WTC11 (cell line): ENCODE measurements around the gene C11orf71. TPM values are rescaled to one million over a fixed set of nuclear protein-coding genes. Genes with fewer than 3 reads are reported as not detected.

Experiments
- ATAC-seq: fragments of 200-7000 bp; cut with Tn5 transposase; 2 replicates; pipeline ENCODE4 v1.10.0; 2021; ENCODE audit warnings: mild to moderate bottlenecking, moderate library complexity
- CTCF ChIA-PET: fragments of 300-600 bp; sonication (Branson Sonifier 250); formaldehyde crosslinking; loops from one replicate; lab custom pipeline; 2021; ENCODE audit warnings: antibody characterized with exemption; lab: Charles Lee
- POLR2A ChIA-PET: fragments of 350-600 bp; sonication (Branson Sonifier 250); formaldehyde crosslinking; loops from one replicate; lab custom pipeline; 2021; ENCODE audit warnings: antibody characterized with exemption; lab: Charles Lee
- DNase-seq: peaks from one replicate; pipeline ENCODE4 v3.0.0; 2021; ENCODE audit warnings: low spot score
- H3K27ac Mint-ChIP-seq: 2 replicates; pipeline ENCODE4 v1.8.0; 2021; ENCODE audit warnings: mixed read lengths
- H3K27me3 Mint-ChIP-seq: 2 replicates; pipeline ENCODE4 v1.8.0; 2021; ENCODE audit warnings: low read depth, mild to moderate bottlenecking, moderate library complexity, mixed read lengths
- H3K36me3 Mint-ChIP-seq: 2 replicates; pipeline ENCODE4 v1.8.0; 2021; ENCODE audit warnings: mixed read lengths
- H3K4me1 Mint-ChIP-seq: 2 replicates; pipeline ENCODE4 v1.8.0; 2022; ENCODE audit warnings: mixed read lengths
- H3K4me3 Mint-ChIP-seq: 2 replicates; pipeline ENCODE4 v1.8.0; 2021; ENCODE audit warnings: mild to moderate bottlenecking, moderate library complexity, mixed read lengths
- H3K9me3 Mint-ChIP-seq: 2 replicates; pipeline ENCODE4 v1.8.0; 2021; ENCODE audit warnings: mixed read lengths
- ATF1 ChIP-seq: sonication (generic); formaldehyde crosslinking; IDR thresholded peaks from 2 replicates; pipeline ENCODE4 v1.8.1; 2023; ENCODE audit warnings: mild to moderate bottlenecking, moderate library complexity, missing genetic modification reagents
- E2F1 ChIP-seq: sonication (generic); formaldehyde crosslinking; IDR thresholded peaks from 2 replicates; pipeline ENCODE4 v1.8.0; 2022; ENCODE audit warnings: mild to moderate bottlenecking, missing genetic modification reagents
- EMX1 ChIP-seq: fragments of 250-450 bp; sonication (Bioruptor Pico); IDR thresholded peaks from 2 replicates; pipeline ENCODE4 v1.8.0; 2021; ENCODE audit warnings: mild to moderate bottlenecking
- ERG ChIP-seq: fragments of 250-450 bp; sonication (Bioruptor Pico); IDR thresholded peaks from 2 replicates; pipeline ENCODE4 v1.8.0; 2021; ENCODE audit warnings: mild to moderate bottlenecking
- FOXJ3 ChIP-seq: sonication (generic); formaldehyde crosslinking; IDR thresholded peaks from 2 replicates; pipeline ENCODE4 v1.9.0; 2021; ENCODE audit warnings: missing genetic modification reagents, mild to moderate bottlenecking, borderline replicate concordance
- GABPB1 ChIP-seq: sonication (generic); formaldehyde crosslinking; IDR thresholded peaks from 2 replicates; pipeline ENCODE4 v1.8.1; 2023; ENCODE audit warnings: mild to moderate bottlenecking, missing genetic modification reagents
- IRF1 ChIP-seq: sonication (generic); formaldehyde crosslinking; IDR thresholded peaks from 2 replicates; pipeline ENCODE4 v1.8.0; 2023; ENCODE audit warnings: missing genetic modification reagents
- JUN ChIP-seq: sonication (generic); formaldehyde crosslinking; IDR thresholded peaks from 2 replicates; pipeline ENCODE4 v1.8.0; 2023; ENCODE audit warnings: mild to moderate bottlenecking, missing genetic modification reagents
- KAT7 ChIP-seq: sonication (generic); formaldehyde crosslinking; IDR thresholded peaks from 2 replicates; pipeline ENCODE4 v1.8.1; 2023; ENCODE audit warnings: missing genetic modification reagents, mild to moderate bottlenecking, borderline replicate concordance
- MYBL2 ChIP-seq: sonication (generic); formaldehyde crosslinking; IDR thresholded peaks from 2 replicates; pipeline ENCODE4 v1.8.1; 2023; ENCODE audit warnings: mild to moderate bottlenecking, moderate library complexity, missing genetic modification reagents
- NFE2L1 ChIP-seq: sonication (generic); formaldehyde crosslinking; IDR thresholded peaks from 2 replicates; pipeline ENCODE4 v1.8.1; 2023; ENCODE audit warnings: missing genetic modification reagents
- TCF7 ChIP-seq: sonication (generic); formaldehyde crosslinking; IDR thresholded peaks from 2 replicates; pipeline ENCODE4 v1.8.0; 2022; ENCODE audit warnings: mild to moderate bottlenecking, low read depth, missing genetic modification reagents, moderate library complexity
- ZNF232 ChIP-seq: sonication (generic); formaldehyde crosslinking; IDR thresholded peaks from 2 replicates; pipeline ENCODE4 v1.8.0; 2022; ENCODE audit warnings: mild to moderate bottlenecking, missing genetic modification reagents
- ZNF263 ChIP-seq: sonication (generic); formaldehyde crosslinking; IDR thresholded peaks from 2 replicates; pipeline ENCODE4 v1.8.1; 2022; ENCODE audit warnings: low read depth, mild to moderate bottlenecking, moderate library complexity, missing genetic modification reagents
- ZNF281 ChIP-seq: sonication (generic); formaldehyde crosslinking; IDR thresholded peaks from 2 replicates; pipeline ENCODE4 v1.8.0; 2023; ENCODE audit warnings: mild to moderate bottlenecking, missing genetic modification reagents
- ZNF317 ChIP-seq: sonication (generic); formaldehyde crosslinking; IDR thresholded peaks from 2 replicates; pipeline ENCODE4 v1.8.1; 2023; ENCODE audit warnings: low read depth, mild to moderate bottlenecking, moderate library complexity, missing genetic modification reagents, borderline replicate concordance
- ZNF396 ChIP-seq: fragments of 250-450 bp; sonication (Bioruptor Pico); IDR thresholded peaks from 2 replicates; pipeline ENCODE4 v1.8.0; 2021; ENCODE audit warnings: mild to moderate bottlenecking, moderate library complexity, borderline replicate concordance
- total RNA-seq: library from RNA; stranded (reverse); gene quantifications from 3 replicates; pipeline ENCODE4 v1.2.3, GENCODE V29; 2021
- TF ChIP-seq, protein P1 (sequence below): fragments of 250-450 bp; sonication (Bioruptor Pico); IDR thresholded peaks from 2 replicates; pipeline ENCODE4 v1.9.0; 2021; ENCODE audit warnings: mild to moderate bottlenecking
- TF ChIP-seq, protein P2 (sequence below): sonication (generic); formaldehyde crosslinking; IDR thresholded peaks from 2 replicates; pipeline ENCODE4 v1.8.1; 2022; ENCODE audit warnings: low read depth, mild to moderate bottlenecking, moderate library complexity, missing genetic modification reagents, borderline replicate concordance

Gene C11orf71
- total RNA-seq, 1 experiment from 2014 or later: 5.9 TPM

DNA sequence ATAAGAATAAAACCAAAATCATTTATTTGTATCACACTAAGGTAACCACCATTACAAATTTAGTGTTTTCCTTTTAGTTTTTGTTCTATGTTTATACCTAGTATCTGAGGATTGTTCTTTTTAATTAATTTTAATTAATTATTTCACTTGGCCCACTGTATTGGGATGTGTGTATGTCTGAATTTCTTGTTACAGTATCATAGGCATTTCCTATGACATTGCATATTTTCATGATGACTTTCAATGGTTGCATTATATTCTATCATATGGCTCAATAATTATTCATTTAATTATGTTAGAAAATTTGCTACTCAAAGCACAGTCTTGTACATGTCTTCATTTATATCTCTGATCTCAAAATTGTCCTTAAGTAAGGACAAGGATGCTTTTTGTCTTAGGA, 41.0 kb downstream of the C11orf71 start:
- no peaks in the 10 kb centered on the region for H3K27me3 Mint-ChIP-seq
- TF ChIP-seq, protein P1, sequence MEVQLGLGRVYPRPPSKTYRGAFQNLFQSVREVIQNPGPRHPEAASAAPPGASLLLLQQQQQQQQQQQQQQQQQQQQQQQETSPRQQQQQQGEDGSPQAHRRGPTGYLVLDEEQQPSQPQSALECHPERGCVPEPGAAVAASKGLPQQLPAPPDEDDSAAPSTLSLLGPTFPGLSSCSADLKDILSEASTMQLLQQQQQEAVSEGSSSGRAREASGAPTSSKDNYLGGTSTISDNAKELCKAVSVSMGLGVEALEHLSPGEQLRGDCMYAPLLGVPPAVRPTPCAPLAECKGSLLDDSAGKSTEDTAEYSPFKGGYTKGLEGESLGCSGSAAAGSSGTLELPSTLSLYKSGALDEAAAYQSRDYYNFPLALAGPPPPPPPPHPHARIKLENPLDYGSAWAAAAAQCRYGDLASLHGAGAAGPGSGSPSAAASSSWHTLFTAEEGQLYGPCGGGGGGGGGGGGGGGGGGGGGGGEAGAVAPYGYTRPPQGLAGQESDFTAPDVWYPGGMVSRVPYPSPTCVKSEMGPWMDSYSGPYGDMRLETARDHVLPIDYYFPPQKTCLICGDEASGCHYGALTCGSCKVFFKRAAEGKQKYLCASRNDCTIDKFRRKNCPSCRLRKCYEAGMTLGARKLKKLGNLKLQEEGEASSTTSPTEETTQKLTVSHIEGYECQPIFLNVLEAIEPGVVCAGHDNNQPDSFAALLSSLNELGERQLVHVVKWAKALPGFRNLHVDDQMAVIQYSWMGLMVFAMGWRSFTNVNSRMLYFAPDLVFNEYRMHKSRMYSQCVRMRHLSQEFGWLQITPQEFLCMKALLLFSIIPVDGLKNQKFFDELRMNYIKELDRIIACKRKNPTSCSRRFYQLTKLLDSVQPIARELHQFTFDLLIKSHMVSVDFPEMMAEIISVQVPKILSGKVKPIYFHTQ (CRISPR knock-in tag): no peak
- TF ChIP-seq JUN (CRISPR knock-in tag): no peak
- TF ChIP-seq ZNF281 (CRISPR knock-in tag): no peak
- TF ChIP-seq IRF1 (CRISPR knock-in tag): no peak
- no peak for TF ChIP-seq FOXJ3 (CRISPR knock-in tag)
- TF ChIP-seq, protein P2, sequence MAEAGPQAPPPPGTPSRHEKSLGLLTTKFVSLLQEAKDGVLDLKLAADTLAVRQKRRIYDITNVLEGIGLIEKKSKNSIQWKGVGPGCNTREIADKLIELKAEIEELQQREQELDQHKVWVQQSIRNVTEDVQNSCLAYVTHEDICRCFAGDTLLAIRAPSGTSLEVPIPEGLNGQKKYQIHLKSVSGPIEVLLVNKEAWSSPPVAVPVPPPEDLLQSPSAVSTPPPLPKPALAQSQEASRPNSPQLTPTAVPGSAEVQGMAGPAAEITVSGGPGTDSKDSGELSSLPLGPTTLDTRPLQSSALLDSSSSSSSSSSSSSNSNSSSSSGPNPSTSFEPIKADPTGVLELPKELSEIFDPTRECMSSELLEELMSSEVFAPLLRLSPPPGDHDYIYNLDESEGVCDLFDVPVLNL: no peak
- TF ChIP-seq MYBL2 (CRISPR knock-in tag): no peak
- TF ChIP-seq KAT7 (CRISPR knock-in tag): no peak
- TF ChIP-seq NFE2L1: no peak
- TF ChIP-seq E2F1: no peak
- TF ChIP-seq TCF7 (CRISPR knock-in tag): no peak
- no peak for TF ChIP-seq ZNF263 (CRISPR knock-in tag)
- TF ChIP-seq ZNF396 (CRISPR knock-in tag): no peak
- no peak for TF ChIP-seq ERG
- no peak for TF ChIP-seq ATF1
- no peak for TF ChIP-seq EMX1 (CRISPR knock-in tag)
- TF ChIP-seq ZNF232 (CRISPR knock-in tag): no peak
- TF ChIP-seq GABPB1 (CRISPR knock-in tag): no peak
- no peak for TF ChIP-seq ZNF317
- H3K27ac Mint-ChIP-seq: no peak overlapping the region
- ChIA-PET CTCF (no interaction called here), POLR2A (no interaction called here)
- no peak overlapping the region for H3K4me3 Mint-ChIP-seq
- no peak for DNase-seq
- H3K36me3 Mint-ChIP-seq: no peaks in the 10 kb centered on the region
- no peaks in the 10 kb centered on the region for H3K4me1 Mint-ChIP-seq
- ATAC-seq: no peak
- H3K9me3 Mint-ChIP-seq: peaks cover 9% of the 10 kb centered on the region; the same call in 1 of the 2 replicates
